GM18858 (cell line): ENCODE data around the gene MISP3.

ENCODE experiments used
- ATAC-seq: cut with Tn5 transposase; IDR thresholded peaks from one replicate; pipeline ENCODE4 v1.9.1; 2021; ENCODE audit not compliant: unreplicated experiment

The MISP3 gene

GRCh38 chr19:14119146-14119545, 46.6 kb downstream of the MISP3 start:
- no peak for ATAC-seq

GRCh38 chr19:14119644-14120496, 47.3 kb downstream of the MISP3 start:
- ATAC-seq = no peak

GRCh38 chr19:14120497-14120780, 47.9 kb downstream of the MISP3 start:
- no peak for ATAC-seq

GRCh38 chr19:14122924-14123323, 50.3 kb downstream of the MISP3 start:
- ATAC-seq = no peak
